Measurements from ENCODE around the gene CCDC92B.

DNA sequence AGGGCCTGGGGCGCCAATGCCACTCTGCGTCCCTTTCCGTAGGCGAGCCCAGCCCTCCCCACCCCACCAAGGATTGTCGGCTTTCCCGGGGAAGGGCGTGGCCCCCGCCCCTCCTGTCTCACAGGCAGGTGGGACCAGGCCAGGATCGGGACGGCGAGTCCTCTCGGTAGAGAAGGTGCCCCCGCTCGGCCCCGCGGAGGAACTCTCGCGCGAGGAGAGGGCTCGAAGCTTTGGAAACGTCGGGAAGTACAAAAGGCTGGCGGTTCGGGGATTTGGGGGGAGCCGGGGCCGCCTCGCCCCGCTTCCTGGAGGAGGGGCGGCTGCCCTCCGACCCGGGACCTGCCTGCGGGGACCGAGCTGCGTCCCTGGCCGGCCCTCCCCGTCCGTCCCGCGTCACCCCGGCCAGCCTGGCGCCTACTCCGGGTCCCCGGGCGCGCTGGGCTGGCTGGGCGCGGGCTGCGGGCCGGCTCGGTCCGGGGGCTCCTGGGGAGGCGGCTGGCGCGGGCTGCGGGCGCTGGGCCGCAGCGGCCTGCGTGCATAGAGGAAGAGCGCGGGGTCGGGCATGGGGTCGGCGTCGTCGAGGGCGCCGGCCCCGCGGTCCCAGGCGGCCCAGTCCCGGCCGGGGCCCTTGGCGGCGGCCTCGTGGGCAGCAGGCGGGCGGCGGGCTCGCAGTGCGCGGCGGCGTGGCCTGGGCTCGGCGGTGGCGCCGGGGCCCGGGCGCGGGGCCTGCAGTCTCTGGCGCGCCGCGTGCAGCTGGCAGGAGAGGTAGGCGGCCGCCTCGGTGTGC lies 25.3 kb downstream of the CCDC92B start:
- TF ChIP-seq, protein P1, sequence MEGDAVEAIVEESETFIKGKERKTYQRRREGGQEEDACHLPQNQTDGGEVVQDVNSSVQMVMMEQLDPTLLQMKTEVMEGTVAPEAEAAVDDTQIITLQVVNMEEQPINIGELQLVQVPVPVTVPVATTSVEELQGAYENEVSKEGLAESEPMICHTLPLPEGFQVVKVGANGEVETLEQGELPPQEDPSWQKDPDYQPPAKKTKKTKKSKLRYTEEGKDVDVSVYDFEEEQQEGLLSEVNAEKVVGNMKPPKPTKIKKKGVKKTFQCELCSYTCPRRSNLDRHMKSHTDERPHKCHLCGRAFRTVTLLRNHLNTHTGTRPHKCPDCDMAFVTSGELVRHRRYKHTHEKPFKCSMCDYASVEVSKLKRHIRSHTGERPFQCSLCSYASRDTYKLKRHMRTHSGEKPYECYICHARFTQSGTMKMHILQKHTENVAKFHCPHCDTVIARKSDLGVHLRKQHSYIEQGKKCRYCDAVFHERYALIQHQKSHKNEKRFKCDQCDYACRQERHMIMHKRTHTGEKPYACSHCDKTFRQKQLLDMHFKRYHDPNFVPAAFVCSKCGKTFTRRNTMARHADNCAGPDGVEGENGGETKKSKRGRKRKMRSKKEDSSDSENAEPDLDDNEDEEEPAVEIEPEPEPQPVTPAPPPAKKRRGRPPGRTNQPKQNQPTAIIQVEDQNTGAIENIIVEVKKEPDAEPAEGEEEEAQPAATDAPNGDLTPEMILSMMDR (conservative IDR thresholded peaks at IDR 0.05) = no peak
- TF ChIP-seq EZH2 (IDR thresholded peaks at IDR 0.05; ENCODE audit: low read depth) = no peak
